ENCODE data around the gene RPTOR.

The RPTOR gene

DNA sequence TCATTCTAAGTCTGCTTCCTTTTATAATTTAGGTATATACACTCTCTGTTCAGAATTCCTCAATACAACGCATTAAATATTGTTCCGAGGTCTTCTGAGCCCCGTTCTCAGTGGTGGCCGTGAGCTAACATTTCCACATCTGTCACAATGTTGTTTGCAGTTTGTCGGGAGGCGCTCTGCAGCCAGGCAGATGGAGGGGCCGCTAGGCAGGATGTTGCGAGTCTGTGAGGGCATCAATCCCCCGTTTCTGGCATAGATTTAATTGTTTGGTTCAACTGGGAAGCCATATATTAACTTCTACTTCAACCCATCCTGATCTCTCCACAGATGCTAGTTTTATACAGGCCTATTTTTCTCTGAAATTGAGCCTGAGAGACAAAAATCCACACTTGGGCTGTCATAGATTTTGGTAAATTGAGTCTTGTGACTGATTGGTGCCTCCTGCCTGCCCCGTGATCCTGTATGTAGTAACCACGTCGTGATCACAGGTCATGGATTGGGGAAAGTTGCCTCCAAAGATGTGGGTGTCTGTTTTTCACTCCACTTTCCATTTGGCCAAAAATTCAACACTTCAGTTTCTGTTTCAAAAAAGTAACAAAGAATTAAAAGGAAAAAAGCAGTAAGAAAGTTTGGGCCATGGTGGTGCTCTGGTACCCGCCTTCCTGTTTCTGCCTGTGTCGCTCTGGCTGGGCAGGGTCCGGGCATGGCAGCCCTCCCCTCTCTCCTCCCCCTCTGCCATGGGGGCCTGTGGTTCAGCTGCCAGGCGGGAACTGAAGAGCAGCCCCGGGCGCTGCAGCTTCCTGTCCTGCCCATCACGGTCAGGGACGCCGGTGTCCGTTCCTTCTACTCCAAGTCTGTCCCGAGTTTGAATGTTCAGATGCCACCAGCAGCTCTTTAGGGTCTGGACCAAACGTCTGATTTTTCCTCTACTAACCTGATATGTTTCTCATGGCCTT, 41.5 kb downstream of the RPTOR start:
- in situ Hi-C loops (cut with HindIII; ENCODE audit: low sequenced_read_pairs) = no loop called here
- H3K4me3 ChIP-seq (ENCODE audit: low read depth, low read length) = no peak overlapping the region
- TF ChIP-seq CTCF (IDR thresholded peaks at IDR 0.05; ENCODE audit: low read depth, low read length, missing control alignments) = no peak
- no peak for DNase-seq (ENCODE audit: low read depth)

DNA sequence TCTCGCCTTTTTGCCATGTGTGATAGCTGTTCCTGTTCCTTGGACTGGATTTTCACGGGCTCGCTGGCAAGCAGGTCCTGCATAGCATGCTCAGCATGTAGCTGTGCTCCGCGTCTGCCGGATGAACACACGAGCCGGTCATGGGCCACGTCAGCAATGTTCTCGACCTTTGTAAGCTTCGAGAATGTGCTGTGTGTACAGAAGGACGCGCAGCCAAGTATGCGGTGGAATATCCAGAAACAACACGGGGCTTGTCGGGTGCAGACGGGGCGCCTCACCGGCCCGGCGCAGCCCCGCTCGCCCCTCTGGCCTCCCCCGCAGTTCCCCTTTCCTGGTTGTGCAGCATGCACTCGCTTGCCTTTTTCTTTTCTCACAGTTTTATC, 42.2 kb downstream of the RPTOR start:
- peak; percentile 46 for DNase-seq (ENCODE audit: low read depth)
- in situ Hi-C loops (cut with HindIII; ENCODE audit: low sequenced_read_pairs) = no loop called here
- H3K4me3 ChIP-seq (ENCODE audit: low read depth, low read length) = no peak overlapping the region
- TF ChIP-seq CTCF (IDR thresholded peaks at IDR 0.05; ENCODE audit: low read depth, low read length, missing control alignments) = no peak

- no peak for TF ChIP-seq CTCF (IDR thresholded peaks at IDR 0.05; ENCODE audit: low read depth, low read length, missing control alignments)
- H3K4me3 ChIP-seq (ENCODE audit: low read depth, low read length) = no peak overlapping the region
- in situ Hi-C loops (cut with HindIII; ENCODE audit: low sequenced_read_pairs) = no loop called here
- DNase-seq (ENCODE audit: low read depth) = no peak
Observed at GRCh38 chr17:80588702-80589383, 44.2 kb downstream of the RPTOR start.

GRCh38 chr17:80591788-80592187, 47.1 kb downstream of the RPTOR start:
- no peak for TF ChIP-seq CTCF (IDR thresholded peaks at IDR 0.05; ENCODE audit: low read depth, low read length, missing control alignments)
- no peak overlapping the region for H3K4me3 ChIP-seq (ENCODE audit: low read depth, low read length)
- DNase-seq (ENCODE audit: low read depth) = no peak
- in situ Hi-C loops (cut with HindIII; ENCODE audit: low sequenced_read_pairs) = no loop called here

DNA sequence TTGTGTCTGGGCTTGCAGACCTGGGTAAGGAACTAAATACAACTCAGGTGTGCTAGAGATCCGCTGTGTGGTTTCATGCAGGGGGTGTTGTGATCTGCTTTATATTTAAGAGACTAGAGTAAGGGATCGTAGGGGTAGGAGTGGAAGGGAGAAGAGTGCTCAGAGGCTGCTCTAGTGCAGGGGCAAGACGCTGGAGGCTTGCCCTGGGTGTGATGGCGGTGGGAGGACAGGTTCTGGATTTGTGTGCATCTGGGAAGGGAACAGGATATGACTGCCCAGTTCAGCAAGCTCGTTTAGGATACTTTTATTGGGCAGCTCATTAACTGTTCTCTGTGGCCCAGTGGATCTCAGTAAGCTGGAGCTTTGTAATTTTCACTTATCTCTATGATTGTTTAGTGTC, 47.6 kb downstream of the RPTOR start:
- no peak for DNase-seq (ENCODE audit: low read depth)
- in situ Hi-C loops (cut with HindIII; ENCODE audit: low sequenced_read_pairs) = no loop called here
- H3K4me3 ChIP-seq (ENCODE audit: low read depth, low read length) = no peak overlapping the region
- TF ChIP-seq CTCF (IDR thresholded peaks at IDR 0.05; ENCODE audit: low read depth, low read length, missing control alignments) = no peak

GRCh38 chr17:80593181-80593580, 48.5 kb downstream of the RPTOR start:
- no peak overlapping the region for H3K4me3 ChIP-seq (ENCODE audit: low read depth, low read length)
- in situ Hi-C loops (cut with HindIII; ENCODE audit: low sequenced_read_pairs) = no loop called here
- DNase-seq (ENCODE audit: low read depth) = no peak
- TF ChIP-seq CTCF (IDR thresholded peaks at IDR 0.05; ENCODE audit: low read depth, low read length, missing control alignments) = no peak
